Loucy (cell line): ENCODE results near the gene AGBL3.
A peak's percentile ranks its signal among the peaks of the same experiment; 100 is the strongest.

Experiments
- H2AFZ ChIP-seq: fragments of 200-600 bp; sonication (generic); 2 replicates; pipeline ENCODE4 v1.6.0; 2016; ENCODE audit warnings: antibody characterized with exemption, mild to moderate bottlenecking, low read length, moderate library complexity
- H3F3A ChIP-seq: fragments of 200-600 bp; 2 replicates; pipeline ENCODE4 v1.6.0; 2016; ENCODE audit warnings: antibody characterized with exemption, low read depth, mild to moderate bottlenecking
- H3K27me3 ChIP-seq: fragments of 200-600 bp; sonication (generic); 2 replicates; pipeline ENCODE4 v1.6.1; 2014; ENCODE audit warnings: low read length, mild to moderate bottlenecking; ENCODE audit not compliant: insufficient read depth, poor library complexity, severe bottlenecking
- H3K36me3 ChIP-seq: fragments of 200-600 bp; sonication (generic); 2 replicates; pipeline ENCODE4 v1.6.1; 2016; ENCODE audit warnings: low read length; ENCODE audit not compliant: insufficient read depth
- H3K4me1 ChIP-seq: fragments of 200-600 bp; sonication (generic); 2 replicates; pipeline ENCODE4 v1.5.1; 2014; ENCODE audit warnings: low read length, mild to moderate bottlenecking; ENCODE audit not compliant: insufficient read depth, poor library complexity, severe bottlenecking
- H3K4me2 ChIP-seq: fragments of 200-600 bp; sonication (generic); 2 replicates; pipeline ENCODE4 v1.6.0; 2014; ENCODE audit warnings: antibody characterized with exemption, low read length, low read depth, mild to moderate bottlenecking; ENCODE audit not compliant: poor library complexity, severe bottlenecking
- H3K4me3 ChIP-seq: fragments of 200-600 bp; sonication (generic); 2 replicates; pipeline ENCODE4 v1.5.1; 2014; ENCODE audit warnings: low read length, mild to moderate bottlenecking, mixed read lengths; ENCODE audit not compliant: poor library complexity, severe bottlenecking
- H3K79me2 ChIP-seq: fragments of 200-600 bp; sonication (generic); 2 replicates; pipeline ENCODE4 v1.6.1; 2014; ENCODE audit warnings: low read length; ENCODE audit not compliant: insufficient read depth
- H3K9ac ChIP-seq: fragments of 200-600 bp; sonication (generic); 2 replicates; pipeline ENCODE4 v1.6.0; 2014; ENCODE audit warnings: mild to moderate bottlenecking, low read depth, low read length, moderate library complexity; ENCODE audit not compliant: poor library complexity, severe bottlenecking
- H3K9me2 ChIP-seq: fragments of 200-600 bp; sonication (generic); replicated peaks from 2 replicates; pipeline ENCODE4 v1.6.1; 2016; ENCODE audit warnings: low read depth, low read length, mixed read lengths
- H3K9me3 ChIP-seq: fragments of 200-600 bp; sonication (generic); 2 replicates; pipeline ENCODE4 v1.6.1; 2014; ENCODE audit warnings: mild to moderate bottlenecking, antibody characterized with exemption, low read length, low read depth; ENCODE audit not compliant: insufficient read depth
- H4K20me1 ChIP-seq: fragments of 200-600 bp; sonication (generic); 2 replicates; pipeline ENCODE4 v1.6.0; 2014; ENCODE audit warnings: antibody characterized with exemption, low read length, mild to moderate bottlenecking; ENCODE audit not compliant: insufficient read depth, poor library complexity, severe bottlenecking
- EZH2phosphoT487 ChIP-seq: fragments of 200-600 bp; IDR thresholded peaks from 2 replicates; pipeline ENCODE4 v1.6.1; 2018; ENCODE audit warnings: antibody characterized with exemption, mild to moderate bottlenecking, moderate library complexity, borderline replicate concordance
- TF ChIP-seq, protein P1 (sequence below): fragments of 200-600 bp; sonication (generic); conservative IDR thresholded peaks from 2 replicates; pipeline ENCODE4 v1.5.1; 2014; ENCODE audit warnings: mild to moderate bottlenecking, antibody characterized with exemption, low read length

The AGBL3 gene

DNA sequence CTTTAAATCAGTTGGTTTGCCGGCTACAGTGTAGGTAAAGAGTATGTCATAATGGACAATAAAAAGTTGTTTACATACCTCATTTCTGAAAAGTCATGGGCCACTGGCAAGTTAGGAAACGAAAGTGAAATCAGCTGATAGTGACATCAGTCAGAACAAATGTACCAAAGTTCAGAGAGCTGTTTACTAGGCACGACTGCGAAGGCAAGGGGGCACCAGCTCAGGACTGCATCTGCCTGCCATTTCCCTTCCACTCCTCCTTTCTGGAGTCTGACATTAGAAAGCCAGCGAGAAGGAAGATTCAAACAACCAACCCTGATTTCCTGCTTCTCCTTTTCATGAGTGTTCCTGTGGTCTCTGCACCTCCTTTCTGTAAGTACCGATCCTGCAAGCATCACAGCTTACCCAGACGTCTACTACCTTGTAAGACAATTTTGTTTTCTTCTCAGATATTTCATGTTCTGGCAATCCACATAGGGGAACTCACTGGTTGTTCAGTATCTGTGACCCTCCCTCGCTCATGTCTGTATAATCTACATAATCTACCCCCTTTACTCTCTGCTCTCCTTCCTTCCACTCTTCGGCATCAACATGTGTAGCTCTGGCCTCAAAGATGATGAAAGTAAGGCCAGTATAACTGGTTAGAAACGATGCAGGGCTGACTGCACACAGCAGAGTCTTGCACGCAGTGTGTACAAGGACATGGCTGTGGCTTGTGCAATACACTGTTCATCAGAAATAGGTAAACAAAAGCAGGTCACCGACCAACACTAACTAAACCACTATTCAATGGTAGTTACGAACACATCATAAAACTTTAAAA is 161.8 kb downstream of the AGBL3 start, which contains the start of gene TMEM140:
TSS of gene TMEM140 (plus strand) at position 174 of the 823 bp plus-strand sequence. CDS start 16,370 bp downstream, outside the sequence.
- Histone ChIP-seq H3K9ac (peak within 1 kb of the TSS; percentile 39), H3K27me3 (no peaks in the 10 kb centered on the region), H3K4me2 (peak within 1 kb of the TSS; percentile 72), H3K9me3 (no peaks in the 10 kb centered on the region), H3K9me2 (no peaks in the 10 kb centered on the region), H2AFZ (peak within 1 kb of the TSS; percentile 65), H3K4me1 (peaks cover 4% of the 10 kb centered on the region), H3K36me3 (no peaks in the 10 kb centered on the region), H3K79me2 (no peaks in the 10 kb centered on the region), H3K4me3 (peak within 1 kb of the TSS; percentile 67), H4K20me1 (no peaks in the 10 kb centered on the region), H3F3A (no peaks in the 10 kb centered on the region)
- TF ChIP-seq, protein P1, sequence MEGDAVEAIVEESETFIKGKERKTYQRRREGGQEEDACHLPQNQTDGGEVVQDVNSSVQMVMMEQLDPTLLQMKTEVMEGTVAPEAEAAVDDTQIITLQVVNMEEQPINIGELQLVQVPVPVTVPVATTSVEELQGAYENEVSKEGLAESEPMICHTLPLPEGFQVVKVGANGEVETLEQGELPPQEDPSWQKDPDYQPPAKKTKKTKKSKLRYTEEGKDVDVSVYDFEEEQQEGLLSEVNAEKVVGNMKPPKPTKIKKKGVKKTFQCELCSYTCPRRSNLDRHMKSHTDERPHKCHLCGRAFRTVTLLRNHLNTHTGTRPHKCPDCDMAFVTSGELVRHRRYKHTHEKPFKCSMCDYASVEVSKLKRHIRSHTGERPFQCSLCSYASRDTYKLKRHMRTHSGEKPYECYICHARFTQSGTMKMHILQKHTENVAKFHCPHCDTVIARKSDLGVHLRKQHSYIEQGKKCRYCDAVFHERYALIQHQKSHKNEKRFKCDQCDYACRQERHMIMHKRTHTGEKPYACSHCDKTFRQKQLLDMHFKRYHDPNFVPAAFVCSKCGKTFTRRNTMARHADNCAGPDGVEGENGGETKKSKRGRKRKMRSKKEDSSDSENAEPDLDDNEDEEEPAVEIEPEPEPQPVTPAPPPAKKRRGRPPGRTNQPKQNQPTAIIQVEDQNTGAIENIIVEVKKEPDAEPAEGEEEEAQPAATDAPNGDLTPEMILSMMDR: no peak

DNA sequence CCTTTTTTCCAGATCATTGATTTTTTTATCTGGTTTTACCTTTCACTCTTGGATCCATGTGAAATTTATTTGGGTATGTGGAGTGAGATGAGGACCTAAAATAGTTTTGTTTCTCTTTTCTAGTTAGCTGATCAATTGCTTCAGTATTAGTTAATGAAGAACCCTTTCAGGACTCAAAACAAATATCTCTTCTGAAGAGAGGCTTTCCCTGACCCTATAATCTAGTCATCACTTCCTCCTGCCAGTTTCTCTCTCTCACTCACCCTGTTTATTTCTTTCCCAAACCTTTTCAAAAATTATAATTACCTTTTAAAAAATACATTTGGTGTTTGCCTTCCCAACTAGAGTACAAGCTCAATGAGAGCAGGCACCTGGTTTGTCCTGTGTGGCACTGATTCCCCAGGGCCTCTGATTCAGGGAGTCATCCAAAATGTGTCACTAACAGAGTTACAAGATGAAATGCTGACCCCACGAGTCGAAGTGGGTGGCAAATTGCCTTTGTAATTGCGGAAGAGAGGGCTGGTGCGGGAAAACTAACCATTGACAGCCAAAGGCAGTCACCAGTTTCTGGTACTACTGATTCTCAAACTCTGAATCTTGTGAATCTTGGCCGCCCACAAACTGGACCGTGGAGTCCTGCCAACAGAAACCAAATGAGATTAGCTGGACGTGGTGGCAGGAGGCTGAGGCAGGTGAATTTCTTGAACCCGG is 163.9 kb downstream of the AGBL3 start:
- Histone ChIP-seq H3K4me3 (no peak overlapping the region), H3K36me3 (no peaks in the 10 kb centered on the region), H3K27me3 (no peaks in the 10 kb centered on the region), H3K4me1 (peaks cover 4% of the 10 kb centered on the region), H3F3A (no peaks in the 10 kb centered on the region), H3K9ac (no peak overlapping the region), H3K79me2 (no peaks in the 10 kb centered on the region), H3K4me2 (no peak overlapping the region), H2AFZ (no peak overlapping the region), H4K20me1 (no peaks in the 10 kb centered on the region), H3K9me2 (no peaks in the 10 kb centered on the region), H3K9me3 (no peaks in the 10 kb centered on the region; the same call in 1 of the 2 replicates)
- no peak for TF ChIP-seq EZH2phosphoT487
- TF ChIP-seq, protein P1: no peak

DNA sequence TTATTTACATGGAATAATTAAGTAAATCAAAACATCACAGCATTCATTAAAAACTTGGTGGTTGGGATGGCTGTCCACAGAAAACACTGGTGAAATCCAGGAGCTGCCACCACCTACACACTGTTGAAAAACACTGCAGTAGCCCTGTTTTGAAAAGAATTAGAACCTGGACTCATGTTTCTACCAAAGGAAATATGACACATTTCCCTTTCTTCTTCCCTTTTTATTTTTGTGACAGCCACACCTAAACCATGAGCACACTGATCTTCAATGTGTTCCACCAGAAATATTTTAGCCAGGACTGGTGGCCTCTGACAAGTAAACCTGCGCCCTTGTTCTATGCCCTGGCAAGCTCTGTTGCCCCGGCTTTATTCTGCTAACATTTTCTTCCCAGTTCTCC is 164.8 kb downstream of the AGBL3 start:
- no peak overlapping the region for H2AFZ ChIP-seq
- TF ChIP-seq EZH2phosphoT487: no peak
- TF ChIP-seq, protein P1: no peak
- no peak overlapping the region for H3K9ac ChIP-seq
- H3F3A ChIP-seq: no peaks in the 10 kb centered on the region
- no peak overlapping the region for H3K4me3 ChIP-seq
- H3K79me2 ChIP-seq: no peaks in the 10 kb centered on the region
- H3K36me3 ChIP-seq: no peaks in the 10 kb centered on the region
- no peaks in the 10 kb centered on the region for H3K9me2 ChIP-seq
- no peaks in the 10 kb centered on the region for H4K20me1 ChIP-seq
- peaks cover 4% of the 10 kb centered on the region; the same call in 1 of the 2 replicates for H3K9me3 ChIP-seq
- H3K4me1 ChIP-seq: peaks cover 4% of the 10 kb centered on the region
- H3K4me2 ChIP-seq: no peak overlapping the region
- H3K27me3 ChIP-seq: no peaks in the 10 kb centered on the region
